ENCODE data around the gene CFAP20.

Gene CFAP20

GRCh38 chr16:58137581-58137980 is 8.4 kb upstream of the CFAP20 start:
- no peak for ATAC-seq (ENCODE audit: low read depth)
- Mint-ChIP-seq H3K27ac (no peak overlapping the region), H3K27me3 (no peaks in the 10 kb centered on the region)

GRCh38 chr16:58128711-58129096 is 477 bp downstream of the CFAP20 start:
- Mint-ChIP-seq H3K27ac (peak overlapping the region; percentile 97), H3K27me3 (no peaks in the 10 kb centered on the region), H3K36me3 (peaks cover 3% of the 10 kb centered on the region), H3K4me3 (peak overlapping the region; percentile 99), H3K9me3 (no peaks in the 10 kb centered on the region), H3K4me1 (peaks cover 36% of the 10 kb centered on the region)
- ATAC-seq (ENCODE audit: low read depth) (no peak), DNase-seq (ENCODE audit: low spot score in 2 of 2) (no peak)

More at GRCh38 chr16:58137581-58137980, 8.4 kb upstream of the CFAP20 start:
- peaks cover 29% of the 10 kb centered on the region for H3K36me3 Mint-ChIP-seq
- DNase-seq (ENCODE audit: low spot score in 2 of 2) = no peak
- no peak overlapping the region for H3K4me3 Mint-ChIP-seq
- peaks cover 11% of the 10 kb centered on the region for H3K9me3 Mint-ChIP-seq
- H3K4me1 Mint-ChIP-seq = no peaks in the 10 kb centered on the region

GRCh38 chr16:58128181-58128631 is 975 bp downstream of the CFAP20 start:
- no peak for DNase-seq (ENCODE audit: low spot score in 2 of 2)
- no peak for ATAC-seq (ENCODE audit: low read depth)
- H3K4me1 Mint-ChIP-seq = peaks cover 37% of the 10 kb centered on the region
- H3K27ac Mint-ChIP-seq = peak overlapping the region; percentile 97
- H3K27me3 Mint-ChIP-seq = no peaks in the 10 kb centered on the region
- H3K4me3 Mint-ChIP-seq = peak overlapping the region; percentile 99
- no peaks in the 10 kb centered on the region for H3K9me3 Mint-ChIP-seq
- H3K36me3 Mint-ChIP-seq = peaks cover 3% of the 10 kb centered on the region

GRCh38 chr16:58127634-58128033 is 1.5 kb downstream of the CFAP20 start:
- Mint-ChIP-seq H3K27me3 (no peaks in the 10 kb centered on the region), H3K27ac (peak overlapping the region; percentile 97), H3K9me3 (no peaks in the 10 kb centered on the region), H3K4me1 (peaks cover 37% of the 10 kb centered on the region), H3K36me3 (peaks cover 3% of the 10 kb centered on the region), H3K4me3 (peak overlapping the region; percentile 99)
- no peak for DNase-seq (ENCODE audit: low spot score in 2 of 2)
- ATAC-seq (ENCODE audit: low read depth) = no peak

- Mint-ChIP-seq H3K27me3 (no peaks in the 10 kb centered on the region), H3K27ac (peak overlapping the region; percentile 97), H3K4me3 (no peak overlapping the region), H3K36me3 (peaks cover 3% of the 10 kb centered on the region), H3K4me1 (peaks cover 37% of the 10 kb centered on the region), H3K9me3 (no peaks in the 10 kb centered on the region)
- DNase-seq (ENCODE audit: low spot score in 2 of 2) (peak in 1 of 2 donors; percentile 45), ATAC-seq (ENCODE audit: low read depth) (peak; percentile 41)
Observed at GRCh38 chr16:58127033-58127556, 2.1 kb downstream of the CFAP20 start.

GRCh38 chr16:58126451-58126961 is 2.7 kb downstream of the CFAP20 start:
- no peaks in the 10 kb centered on the region for H3K27me3 Mint-ChIP-seq

GRCh38 chr16:58125781-58126335 is 3.3 kb downstream of the CFAP20 start:
- peaks cover 3% of the 10 kb centered on the region for H3K36me3 Mint-ChIP-seq
- H3K4me1 Mint-ChIP-seq = peaks cover 39% of the 10 kb centered on the region
- no peak for DNase-seq (ENCODE audit: low spot score in 2 of 2)
- no peaks in the 10 kb centered on the region for H3K27me3 Mint-ChIP-seq
- peak overlapping the region; percentile 97 for H3K27ac Mint-ChIP-seq
- no peaks in the 10 kb centered on the region for H3K9me3 Mint-ChIP-seq
- H3K4me3 Mint-ChIP-seq = peak overlapping the region; percentile 21
- ATAC-seq (ENCODE audit: low read depth) = peak; percentile 14

More at GRCh38 chr16:58126451-58126961, 2.7 kb downstream of the CFAP20 start:
- Mint-ChIP-seq H3K4me1 (peaks cover 39% of the 10 kb centered on the region), H3K36me3 (peaks cover 3% of the 10 kb centered on the region), H3K9me3 (no peaks in the 10 kb centered on the region), H3K27ac (peak overlapping the region; percentile 97), H3K4me3 (no peak overlapping the region)
- DNase-seq (ENCODE audit: low spot score in 2 of 2) (no peak), ATAC-seq (ENCODE audit: low read depth) (no peak)

- ATAC-seq (ENCODE audit: low read depth) (no peak), DNase-seq (ENCODE audit: low spot score in 2 of 2) (no peak)
- Mint-ChIP-seq H3K4me3 (no peak overlapping the region), H3K9me3 (no peaks in the 10 kb centered on the region), H3K4me1 (peaks cover 41% of the 10 kb centered on the region), H3K27ac (peak overlapping the region; percentile 65), H3K27me3 (no peaks in the 10 kb centered on the region), H3K36me3 (peaks cover 3% of the 10 kb centered on the region)
Observed at GRCh38 chr16:58125041-58125440, 4.1 kb downstream of the CFAP20 start.

GRCh38 chr16:58124601-58124915 is 4.6 kb downstream of the CFAP20 start:
- DNase-seq (ENCODE audit: low spot score in 2 of 2) (no peak), ATAC-seq (ENCODE audit: low read depth) (no peak)
- Mint-ChIP-seq H3K36me3 (peaks cover 3% of the 10 kb centered on the region), H3K9me3 (no peaks in the 10 kb centered on the region), H3K27ac (no peak overlapping the region), H3K4me3 (no peak overlapping the region), H3K27me3 (no peaks in the 10 kb centered on the region), H3K4me1 (peaks cover 43% of the 10 kb centered on the region)

- ATAC-seq (ENCODE audit: low read depth) (no peak), DNase-seq (ENCODE audit: low spot score in 2 of 2) (no peak)
- Mint-ChIP-seq H3K27ac (no peak overlapping the region), H3K9me3 (no peaks in the 10 kb centered on the region), H3K36me3 (peaks cover 1% of the 10 kb centered on the region), H3K4me1 (peaks cover 43% of the 10 kb centered on the region), H3K4me3 (no peak overlapping the region), H3K27me3 (no peaks in the 10 kb centered on the region)
Observed at GRCh38 chr16:58123896-58124600, 5.1 kb downstream of the CFAP20 start.

GRCh38 chr16:58121132-58121531 is 8.0 kb downstream of the CFAP20 start:
- Mint-ChIP-seq H3K27ac (no peak overlapping the region), H3K4me3 (no peak overlapping the region), H3K27me3 (no peaks in the 10 kb centered on the region), H3K36me3 (peaks cover 9% of the 10 kb centered on the region), H3K9me3 (no peaks in the 10 kb centered on the region), H3K4me1 (peaks cover 25% of the 10 kb centered on the region)
- DNase-seq (ENCODE audit: low spot score in 2 of 2) (no peak), ATAC-seq (ENCODE audit: low read depth) (no peak)

GRCh38 chr16:58120234-58120633 is 8.9 kb downstream of the CFAP20 start:
- no peak overlapping the region for H3K4me3 Mint-ChIP-seq
- ATAC-seq (ENCODE audit: low read depth) = no peak
- H3K9me3 Mint-ChIP-seq = no peaks in the 10 kb centered on the region
- no peaks in the 10 kb centered on the region for H3K27me3 Mint-ChIP-seq
- peaks cover 20% of the 10 kb centered on the region for H3K4me1 Mint-ChIP-seq
- no peak overlapping the region for H3K27ac Mint-ChIP-seq
- no peak for DNase-seq (ENCODE audit: low spot score in 2 of 2)
- H3K36me3 Mint-ChIP-seq = peaks cover 17% of the 10 kb centered on the region

GRCh38 chr16:58119509-58119845 is 9.7 kb downstream of the CFAP20 start:
- Mint-ChIP-seq H3K4me1 (peaks cover 17% of the 10 kb centered on the region), H3K27ac (no peak overlapping the region), H3K36me3 (peaks cover 23% of the 10 kb centered on the region), H3K4me3 (no peak overlapping the region), H3K27me3 (no peaks in the 10 kb centered on the region), H3K9me3 (no peaks in the 10 kb centered on the region)
- no peak for ATAC-seq (ENCODE audit: low read depth)
- DNase-seq (ENCODE audit: low spot score in 2 of 2) = no peak

GRCh38 chr16:58118801-58119508 is 10.2 kb downstream of the CFAP20 start:
- Mint-ChIP-seq H3K27me3 (no peaks in the 10 kb centered on the region), H3K4me3 (no peak overlapping the region), H3K4me1 (peaks cover 13% of the 10 kb centered on the region), H3K9me3 (no peaks in the 10 kb centered on the region), H3K27ac (peak overlapping the region; percentile 5), H3K36me3 (peaks cover 25% of the 10 kb centered on the region)
- no peak for ATAC-seq (ENCODE audit: low read depth)
- DNase-seq (ENCODE audit: low spot score in 2 of 2) = no peak
